AG04449 (cell line): Measurements from ENCODE around the gene WDR12.
A peak's percentile ranks its signal among the peaks of the same experiment; 100 is the strongest.

Experiments
- CTCF ChIA-PET: fragments of 350-600 bp; formaldehyde crosslinking; extraction: SDS; loops from one replicate; lab custom pipeline; 2021; ENCODE audit warnings: antibody characterized with exemption; lab: Yijun Ruan, JAX
- POLR2A ChIA-PET: fragments of 400-600, 350-600 bp; formaldehyde crosslinking; extraction: SDS; loops from one replicate; lab custom pipeline; 2020; ENCODE audit warnings: antibody characterized with exemption, inconsistent platforms; lab: Yijun Ruan, JAX
- DNase-seq: peaks from one replicate; pipeline ENCODE4 v3.0.0-alpha.2; 2010; ENCODE audit warnings: low read depth, low spot score
- H3K4me3 ChIP-seq: 2 replicates; pipeline ENCODE4 v1.5.1; 2011; ENCODE audit warnings: low read depth, mild to moderate bottlenecking, control low read depth, low read length
- CTCF ChIP-seq: IDR thresholded peaks from one replicate; pipeline ENCODE4 v1.5.1; 2011; ENCODE audit warnings: mild to moderate bottlenecking, moderate library complexity, low read length, control low read depth, inconsistent platforms; ENCODE audit not compliant: insufficient read depth; ENCODE audit errors: missing control alignments

Gene WDR12

GRCh38 chr2:202831242-202832220 is 79.9 kb downstream of the WDR12 start:
- ChIA-PET POLR2A (no interaction called here), CTCF (interaction anchor here (0.6 to 1.5 kb wide), 6 partner anchors 9 to 39 kb away, joined by 3 to 13 read pairs (median 4); no protein-coding TSS in a partner anchor)
- peak; percentile 63 for TF ChIP-seq CTCF
- DNase-seq = no peak
- no peak overlapping the region for H3K4me3 ChIP-seq

- CTCF ChIA-PET = no interaction called here
- TF ChIP-seq CTCF = no peak
- DNase-seq = no peak
- POLR2A ChIA-PET = no interaction called here
- H3K4me3 ChIP-seq = no peak overlapping the region
Measured at GRCh38 chr2:202824901-202825300, 86.6 kb downstream of the WDR12 start.
